Loucy (cell line): ENCODE measurements around the gene NEDD4.

Experiments used
- CTCF ChIP-seq: fragments of 200-600 bp; sonication (generic); conservative IDR thresholded peaks from 2 replicates; pipeline ENCODE4 v1.5.1; 2014; ENCODE audit warnings: mild to moderate bottlenecking, antibody characterized with exemption, low read length
- EZH2phosphoT487 ChIP-seq: fragments of 200-600 bp; IDR thresholded peaks from 2 replicates; pipeline ENCODE4 v1.6.1; 2018; ENCODE audit warnings: antibody characterized with exemption, mild to moderate bottlenecking, moderate library complexity, borderline replicate concordance

- TF ChIP-seq CTCF (no peak), EZH2phosphoT487 (no peak)
These were observed 38.4 kb upstream of the NEDD4 start for GRCh38 chr15:56031836-56032235.
